Testis (tissue), 3 donors: Measurements from ENCODE around the gene CNPPD1. TPM values are rescaled to one million over a fixed set of nuclear protein-coding genes. Genes with fewer than 3 reads are reported as not detected.

Source experiments
- DNase-seq: peaks from one replicate; pipeline ENCODE4 v3.0.0-alpha.2; 2019
- H3K27ac ChIP-seq, 2 donors: fragments of 200-600 bp; sonication (generic); one replicate each; pipeline ENCODE4 v1.5.1; 2019
- H3K27me3 ChIP-seq: fragments of 200-600 bp; sonication (generic); one replicate; pipeline ENCODE4 v1.5.1; 2019
- H3K36me3 ChIP-seq: fragments of 200-600 bp; sonication (generic); one replicate; pipeline ENCODE4 v1.5.1; 2017; ENCODE audit warnings: low read depth; ENCODE audit errors: missing control alignments
- H3K4me1 ChIP-seq: fragments of 200-600 bp; sonication (generic); one replicate; pipeline ENCODE4 v1.5.1; 2019
- H3K4me3 ChIP-seq, 2 donors: fragments of 200-600 bp; sonication (generic); one replicate each; pipeline ENCODE4 v1.5.1; 2017 to 2019
- H3K9me3 ChIP-seq: fragments of 200-600 bp; sonication (generic); one replicate; pipeline ENCODE4 v1.5.1; 2017
- CTCF ChIP-seq, 3 experiments: fragments of 450-650 bp in 2 of 3; fragments of 200-600 bp in 1 of 3; sonication (generic) in 1 of 3; IDR thresholded peaks; one replicate each; pipeline ENCODE4 v1.5.1; 2016 to 2019; ENCODE audit warnings: antibody characterized with exemption in 3 of 3, mild to moderate bottlenecking in 2 of 3, moderate library complexity in 1 of 3
- POLR2A ChIP-seq: fragments of 450-650 bp; IDR thresholded peaks from one replicate; pipeline ENCODE4 v1.6.1; 2017; ENCODE audit warnings: antibody characterized with exemption, mild to moderate bottlenecking, moderate library complexity
- WGBS, 2 donors: methylation state at CpG; one replicate each; pipeline ENCODE4 v1.1.5; 2018; 5-methylcytosine and 5-hydroxymethylcytosine counted together
- intact Hi-C: fragments of 100-400 bp; cut with DNase I; formaldehyde crosslinking; loops from one replicate; pipeline ENCODE4 v1.15.1; 2023; ENCODE audit warnings: low total_unique reads
- polyA plus RNA-seq: library from polyadenylated mRNA; stranded (reverse); fragments of 350-450 nt; fragmentation: Illumina TruSeq; extraction: RNeasy Lipid Tissue Mini Kit (QIAGEN cat#74804); gene quantifications from one replicate; pipeline ENCODE4 v1.2.3, GENCODE V29; 2014; ENCODE audit warnings: low read depth, low replicate concordance; ENCODE audit not compliant: insufficient read depth
- total RNA-seq, 2 donors: library from RNA; depleted of rRNA; stranded (reverse); fragments of >200 nt; gene quantifications; one replicate each; pipeline ENCODE4 v1.2.3, GENCODE V29; 2016

Gene CNPPD1
- total and polyA plus RNA-seq, 3 donors from 2014 or later, result 38.3 to 68.0 (median 60.5) TPM

- Histone ChIP-seq H3K36me3 (no peaks in the 10 kb centered on the region), H3K27me3 (no peaks in the 10 kb centered on the region), H3K4me1 (peaks cover 16% of the 10 kb centered on the region), H3K27ac (peak overlapping the region; percentile 95 to 99), H3K4me3 (no peak overlapping the region), H3K9me3 (no peaks in the 10 kb centered on the region)
- 81 to 83% methylated on average over 7 of the region's 7 CpGs for WGBS, 2 donors
- DNase-seq, result peak; percentile 7
- TF ChIP-seq CTCF (IDR thresholded peaks at IDR 0.05) (no peak), POLR2A (no peak)
- intact Hi-C loops, result no loop called here
Measured at GRCh38 chr2:219175486-219175885, 1.2 kb downstream of the CNPPD1 start.

- intact Hi-C loops, result no loop called here
- no peaks in the 10 kb centered on the region for H3K36me3 ChIP-seq
- H3K27ac ChIP-seq, result no peak overlapping the region
- H3K27me3 ChIP-seq, result no peaks in the 10 kb centered on the region
- DNase-seq, result no peak
- no peak for TF ChIP-seq CTCF (IDR thresholded peaks at IDR 0.05)
- TF ChIP-seq POLR2A, result no peak
- WGBS, 2 donors, result 82% methylated on average over 7 of the region's 7 CpGs
- no peaks in the 10 kb centered on the region for H3K9me3 ChIP-seq
- H3K4me1 ChIP-seq, result peaks cover 16% of the 10 kb centered on the region
- no peak overlapping the region for H3K4me3 ChIP-seq
Measured at GRCh38 chr2:219174801-219175200, 1.9 kb downstream of the CNPPD1 start.

- intact Hi-C loops, result no loop called here
- H3K9me3 ChIP-seq, result no peaks in the 10 kb centered on the region
- no peak for DNase-seq
- H3K27me3 ChIP-seq, result no peaks in the 10 kb centered on the region
- H3K36me3 ChIP-seq, result no peaks in the 10 kb centered on the region
- H3K27ac ChIP-seq, result no peak overlapping the region
- no peak overlapping the region for H3K4me3 ChIP-seq
- TF ChIP-seq POLR2A (no peak), CTCF (IDR thresholded peaks at IDR 0.05) (no peak)
- H3K4me1 ChIP-seq, result peaks cover 11% of the 10 kb centered on the region
- 92 to 98% methylated on average over 3 of the region's 3 CpGs for WGBS, 2 donors
Measured at GRCh38 chr2:219174146-219174545, 2.6 kb downstream of the CNPPD1 start.

- no peak for TF ChIP-seq POLR2A
- no peak for TF ChIP-seq CTCF (IDR thresholded peaks at IDR 0.05)
- no peak for DNase-seq
- Histone ChIP-seq H3K4me3 (no peak overlapping the region), H3K27ac (no peak overlapping the region), H3K4me1 (peaks cover 9% of the 10 kb centered on the region), H3K36me3 (no peaks in the 10 kb centered on the region), H3K9me3 (no peaks in the 10 kb centered on the region), H3K27me3 (no peaks in the 10 kb centered on the region)
- intact Hi-C loops, result no loop called here
- 91 to 93% methylated on average over 4 to 6 of the region's 6 CpGs for WGBS, 2 donors
Measured at GRCh38 chr2:219173176-219173575, 3.5 kb downstream of the CNPPD1 start.
